GM03348 (cell line): Measurements from ENCODE around the gene SENP3.

Source experiments
- DNase-seq: peaks from one replicate; pipeline ENCODE4 v3.0.0; 2012; ENCODE audit warnings: low spot score

SENP3 gene

GRCh38 chr17:7556627-7557026 lies 5.1 kb upstream of the SENP3 start:
- DNase-seq = no peak

- no peak for DNase-seq
Measured at GRCh38 chr17:7557147-7557764, 4.5 kb upstream of the SENP3 start.

GRCh38 chr17:7557775-7558543 lies 3.8 kb upstream of the SENP3 start:
- DNase-seq = peak; percentile 70

- no peak for DNase-seq
Measured at GRCh38 chr17:7558544-7559319, 3.0 kb upstream of the SENP3 start, which contains the start of gene TNFSF13. Gene TNFSF13 (plus strand): TSS chr17:7558750. CDS start chr17:7559040, 290 bp downstream.

- no peak for DNase-seq
Measured at GRCh38 chr17:7559320-7560171, 2.2 kb upstream of the SENP3 start.

GRCh38 chr17:7560172-7561027 lies 1.3 kb upstream of the SENP3 start:
- peak; percentile 80 for DNase-seq

GRCh38 chr17:7561028-7561575 lies 617 bp upstream of the SENP3 start:
- DNase-seq = peak; percentile 92

GRCh38 chr17:7562208-7562605 lies 488 bp downstream of the SENP3 start:
- DNase-seq = no peak

- DNase-seq = no peak
Measured at GRCh38 chr17:7563115-7563869, 1.6 kb downstream of the SENP3 start.

GRCh38 chr17:7569571-7569970 lies 7.9 kb downstream of the SENP3 start:
- DNase-seq = no peak

- no peak for DNase-seq
Measured at GRCh38 chr17:7570351-7570750, 8.6 kb downstream of the SENP3 start.

GRCh38 chr17:7572338-7572587 lies 10.5 kb downstream of the SENP3 start:
- no peak for DNase-seq

GRCh38 chr17:7572588-7573323 lies 11.0 kb downstream of the SENP3 start:
- peak; percentile 99 for DNase-seq

GRCh38 chr17:7573324-7574080 lies 11.8 kb downstream of the SENP3 start:
- DNase-seq = peak; percentile 94

GRCh38 chr17:7574176-7574953 lies 12.6 kb downstream of the SENP3 start:
- no peak for DNase-seq

GRCh38 chr17:7575481-7575883 lies 13.8 kb downstream of the SENP3 start:
- no peak for DNase-seq

- no peak for DNase-seq
Measured at GRCh38 chr17:7575959-7576358, 14.2 kb downstream of the SENP3 start.

GRCh38 chr17:7576432-7576937 lies 14.8 kb downstream of the SENP3 start:
- no peak for DNase-seq
